GM18868 (cell line): Measurements from ENCODE around the gene ARG1.
"Not testable (repeated sequence)": the region's sequence is repeated elsewhere in the genome, so short reads cannot be mapped to it uniquely, and the experiment has no call there.

ENCODE experiments used
- ATAC-seq: cut with Tn5 transposase; IDR thresholded peaks from one replicate; pipeline ENCODE4 v1.9.1; 2021; ENCODE audit warnings: mild to moderate bottlenecking, moderate library complexity; ENCODE audit not compliant: unreplicated experiment

Gene ARG1

GRCh38 chr6:131572686-131573415 is at the start of gene ARG1:
ARG1 (plus strand) TSS chr6:131573226; CDS start chr6:131573283, 57 bp downstream.
- no peak for ATAC-seq

GRCh38 chr6:131523988-131524673 is 48.9 kb upstream of the ARG1 start:
- ATAC-seq: no peak

DNA sequence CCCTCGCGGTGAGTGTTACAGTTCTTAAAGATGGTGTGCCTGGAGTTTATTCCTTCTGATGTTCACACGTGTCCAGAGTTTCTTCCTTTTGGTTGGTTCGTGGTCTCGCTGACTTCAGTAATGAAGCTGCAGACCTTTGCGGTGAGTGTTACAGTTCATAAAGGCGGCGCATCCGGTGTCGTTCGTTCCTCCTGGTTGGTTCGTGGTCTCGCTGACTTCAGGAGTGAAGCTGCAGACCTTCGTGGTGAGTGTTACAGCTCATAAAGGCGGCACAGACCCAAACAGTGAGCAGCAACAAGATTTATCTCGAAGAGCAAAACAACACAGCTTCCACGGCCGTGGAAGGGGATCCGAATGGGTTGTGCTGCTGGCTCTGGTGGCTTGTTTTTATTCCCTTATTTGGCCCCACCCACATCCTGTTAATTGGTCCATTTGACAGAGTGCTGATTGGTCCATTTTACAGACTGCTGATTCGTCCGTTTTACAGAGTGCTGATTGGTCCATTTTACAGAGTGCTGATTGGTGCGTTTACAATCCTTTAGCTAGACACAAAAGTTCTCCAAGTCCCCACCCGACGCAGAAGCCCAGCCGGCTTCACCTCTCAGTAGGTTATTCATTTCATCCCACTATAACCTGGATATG is 48.2 kb upstream of the ARG1 start:
- ATAC-seq: no peak

DNA sequence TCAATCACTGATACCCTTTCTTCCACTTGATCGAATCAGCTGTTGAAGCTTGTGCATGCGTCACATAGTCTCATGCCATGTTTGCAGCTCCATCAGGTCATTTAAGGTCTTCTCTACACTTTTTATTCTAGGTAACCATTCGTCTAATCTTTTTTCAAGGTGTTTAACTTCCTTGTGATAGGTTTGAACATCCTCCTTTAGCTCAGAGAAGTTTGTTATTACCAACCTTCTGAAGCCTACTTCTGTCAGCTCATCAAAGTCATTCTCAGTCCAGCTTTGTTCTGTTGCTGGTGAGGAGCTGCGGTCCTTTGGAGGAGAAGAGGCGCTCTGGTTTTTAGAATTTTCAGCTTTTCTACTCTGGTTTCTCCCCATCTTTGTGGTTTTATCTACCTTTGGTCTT is 42.1 kb upstream of the ARG1 start:
- not testable (repeated sequence) for ATAC-seq

DNA sequence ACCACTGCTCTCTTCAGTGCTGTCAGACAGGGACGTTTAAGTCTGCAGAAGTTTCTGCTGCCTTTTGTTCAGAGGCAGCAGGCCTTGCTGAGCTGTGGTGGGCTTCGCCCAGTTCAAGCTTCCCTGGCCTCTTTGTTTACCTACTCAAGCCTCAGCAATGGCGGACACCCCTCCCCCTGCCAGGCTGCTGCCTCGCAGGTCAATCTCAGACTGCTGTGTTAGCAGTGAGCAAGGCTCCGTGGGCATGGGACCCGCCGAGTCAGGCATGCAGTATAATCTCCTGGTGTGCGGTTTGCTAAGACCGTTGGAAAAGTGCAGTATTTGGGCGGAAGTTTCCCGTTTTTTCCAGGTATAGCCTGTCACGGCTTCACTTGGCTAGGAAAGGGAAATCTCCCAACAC is 41.3 kb upstream of the ARG1 start:
- not testable (repeated sequence) for ATAC-seq

DNA sequence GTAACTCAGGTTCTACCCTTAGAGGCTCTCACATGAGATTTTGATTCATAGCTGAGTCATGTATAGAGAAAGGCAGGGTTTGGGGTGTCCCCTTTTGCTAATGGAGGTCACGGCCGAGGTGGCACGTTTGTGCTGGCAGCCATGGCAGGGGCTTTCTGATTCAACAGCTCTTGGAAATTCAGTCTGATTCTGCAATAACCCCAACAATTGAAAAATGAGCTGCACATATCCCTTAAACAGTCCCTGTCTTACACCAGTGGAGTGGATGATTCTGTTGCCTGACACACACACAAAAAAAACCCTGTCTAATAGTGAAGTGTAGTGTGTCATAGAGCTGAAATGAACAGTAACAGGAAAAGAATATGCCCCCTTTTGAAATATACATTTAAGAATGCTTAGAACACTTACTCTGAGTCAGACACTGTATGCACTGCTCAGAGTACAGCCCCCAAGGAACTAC is 40.4 kb upstream of the ARG1 start:
- ATAC-seq: peak; percentile 98

DNA sequence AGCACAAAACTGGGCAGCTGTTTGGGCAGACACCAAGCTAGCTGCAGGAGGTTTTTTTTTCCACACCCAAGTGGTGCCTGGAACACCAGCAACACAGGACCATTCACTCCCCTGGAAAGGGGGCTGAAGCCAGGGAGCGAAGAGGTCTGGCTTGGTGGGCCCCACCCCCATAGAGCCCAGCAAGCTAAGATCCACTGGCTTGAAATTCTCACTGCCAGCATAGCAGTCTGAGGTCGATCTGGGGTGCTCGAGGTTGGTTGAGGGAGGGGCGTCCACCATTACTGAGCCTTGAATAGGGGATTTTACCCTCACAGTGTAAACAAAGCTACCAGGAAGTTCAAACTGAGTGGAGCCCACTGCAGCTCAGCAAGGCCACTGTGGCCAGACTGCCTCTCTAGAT is 34.4 kb upstream of the ARG1 start:
- ATAC-seq: not testable (repeated sequence)

DNA sequence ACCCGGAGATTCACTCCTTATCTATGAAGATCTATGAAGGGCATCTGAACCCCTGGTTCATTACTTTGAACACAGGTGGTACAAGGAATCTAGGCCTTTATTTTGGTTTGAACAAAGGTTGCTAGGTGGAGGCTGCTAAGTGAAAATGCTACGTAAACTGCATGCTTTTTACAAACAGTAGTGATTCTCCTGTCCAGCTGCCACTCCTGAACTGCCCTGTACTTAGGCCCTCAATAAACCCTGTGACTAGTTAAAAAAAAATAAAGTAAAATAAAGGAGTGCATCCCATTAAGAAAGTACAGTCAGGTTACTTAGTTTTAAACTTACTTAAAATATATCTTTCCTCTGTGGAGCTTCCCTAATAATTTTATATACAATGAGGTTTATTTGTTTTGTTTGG is 27.7 kb upstream of the ARG1 start:
- ATAC-seq: no peak

- no peak for ATAC-seq
These were observed 25.5 kb upstream of the ARG1 start for GRCh38 chr6:131547488-131547887.

- ATAC-seq: no peak
These were observed 24.6 kb upstream of the ARG1 start for GRCh38 chr6:131548441-131548840.

DNA sequence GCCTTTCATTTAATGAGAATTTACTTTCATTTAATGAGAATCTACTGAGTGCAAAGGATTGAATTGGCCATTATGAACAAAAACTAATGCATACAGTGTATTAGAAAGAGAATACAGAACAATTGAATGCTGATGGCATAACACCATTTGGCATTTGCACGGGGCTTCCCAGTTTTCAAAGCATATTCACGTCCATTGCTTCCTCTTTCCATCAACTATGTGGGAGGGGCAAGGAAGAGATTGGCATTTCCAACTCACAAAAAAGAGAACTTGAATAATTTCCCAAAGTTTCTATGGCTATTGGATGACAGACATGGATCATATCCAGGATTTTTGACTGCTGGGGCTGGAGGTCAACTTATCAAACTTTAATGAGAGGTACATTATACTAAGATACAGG is 23.2 kb upstream of the ARG1 start:
- no peak for ATAC-seq

DNA sequence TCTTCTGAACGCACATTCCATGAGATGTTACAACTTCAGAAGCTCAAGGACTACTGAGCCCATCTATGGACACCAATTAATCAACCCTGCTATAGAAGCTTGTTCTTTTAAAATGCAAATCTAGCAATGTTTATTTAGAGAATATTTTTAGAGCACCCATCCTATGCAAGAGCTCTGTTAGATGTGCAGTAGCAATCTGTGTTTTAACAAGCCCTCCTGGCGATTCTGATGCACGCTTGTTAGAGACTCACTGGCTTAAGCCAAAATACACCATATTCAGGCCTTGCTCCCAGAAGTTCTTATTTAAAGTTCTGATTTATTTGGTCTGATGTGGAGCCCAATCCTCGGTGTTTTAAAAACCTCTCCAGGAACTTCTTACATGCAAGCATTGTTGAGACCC is 21.1 kb upstream of the ARG1 start:
- ATAC-seq: no peak

- ATAC-seq: no peak
These were observed 20.5 kb upstream of the ARG1 start for GRCh38 chr6:131552572-131552971.

GRCh38 chr6:131555992-131556391 is 17.0 kb upstream of the ARG1 start:
- no peak for ATAC-seq

DNA sequence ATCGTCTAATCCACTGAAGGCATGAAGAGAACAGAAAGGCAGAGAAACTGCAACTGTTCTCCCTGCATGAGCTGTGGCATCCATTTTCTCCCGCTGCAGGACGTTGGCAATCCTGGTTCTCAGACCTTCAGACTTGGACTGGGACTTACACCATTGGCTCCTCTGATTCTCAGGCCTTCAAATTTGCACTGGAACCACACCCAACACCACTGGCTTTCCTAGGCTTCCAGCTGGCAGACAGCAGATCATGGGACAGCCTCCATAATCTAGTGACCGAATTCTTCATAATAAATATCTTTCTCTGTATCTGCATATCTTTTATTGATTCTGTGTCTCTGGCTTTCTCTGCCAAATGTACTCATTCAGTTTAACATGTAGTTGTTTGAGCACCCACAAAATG is 14.1 kb upstream of the ARG1 start:
- no peak for ATAC-seq

GRCh38 chr6:131561925-131562707 is 10.9 kb upstream of the ARG1 start:
- ATAC-seq: no peak

DNA sequence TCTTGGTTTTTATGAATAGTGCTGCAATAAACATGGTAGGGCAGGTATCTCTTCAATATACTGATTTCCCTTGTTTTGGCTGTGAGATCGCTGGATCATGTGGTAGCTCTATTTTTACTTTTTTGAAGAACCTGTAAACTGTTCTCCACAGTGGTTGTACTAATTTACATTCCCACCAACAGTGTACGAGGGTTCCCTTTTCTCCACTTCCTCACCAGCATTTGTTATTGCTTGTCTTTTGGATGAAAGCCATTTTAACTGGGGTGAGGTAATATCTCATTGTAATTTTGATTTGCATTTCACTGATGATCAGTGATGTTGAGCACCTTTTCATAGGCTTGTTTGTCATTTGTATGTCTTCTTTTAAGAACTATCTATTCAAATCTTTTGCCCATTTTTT is 8.0 kb upstream of the ARG1 start:
- no peak for ATAC-seq

- ATAC-seq: no peak
These were observed 4.3 kb upstream of the ARG1 start for GRCh38 chr6:131568726-131569125.

DNA sequence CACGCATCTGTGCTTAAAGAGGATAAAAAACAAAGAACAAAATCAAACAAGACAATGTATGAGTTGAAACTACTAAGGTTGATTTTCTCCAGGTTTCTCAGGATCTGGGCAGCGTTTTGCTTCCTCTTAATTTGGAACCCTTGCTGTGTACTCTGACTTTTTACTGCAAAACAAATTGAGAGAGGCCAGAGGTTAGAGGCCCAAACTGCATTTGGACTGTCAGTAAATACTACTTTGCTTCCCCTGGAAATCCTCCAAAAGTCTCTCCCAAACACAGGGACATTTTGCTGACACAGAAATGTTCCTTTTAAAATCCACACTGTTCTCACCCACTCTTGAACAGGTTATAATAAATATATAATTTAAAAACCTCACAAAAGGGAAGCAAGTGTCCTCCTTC is 1.1 kb downstream of the ARG1 start:
- no peak for ATAC-seq

GRCh38 chr6:131574686-131575085 is 1.7 kb downstream of the ARG1 start:
- ATAC-seq: no peak

DNA sequence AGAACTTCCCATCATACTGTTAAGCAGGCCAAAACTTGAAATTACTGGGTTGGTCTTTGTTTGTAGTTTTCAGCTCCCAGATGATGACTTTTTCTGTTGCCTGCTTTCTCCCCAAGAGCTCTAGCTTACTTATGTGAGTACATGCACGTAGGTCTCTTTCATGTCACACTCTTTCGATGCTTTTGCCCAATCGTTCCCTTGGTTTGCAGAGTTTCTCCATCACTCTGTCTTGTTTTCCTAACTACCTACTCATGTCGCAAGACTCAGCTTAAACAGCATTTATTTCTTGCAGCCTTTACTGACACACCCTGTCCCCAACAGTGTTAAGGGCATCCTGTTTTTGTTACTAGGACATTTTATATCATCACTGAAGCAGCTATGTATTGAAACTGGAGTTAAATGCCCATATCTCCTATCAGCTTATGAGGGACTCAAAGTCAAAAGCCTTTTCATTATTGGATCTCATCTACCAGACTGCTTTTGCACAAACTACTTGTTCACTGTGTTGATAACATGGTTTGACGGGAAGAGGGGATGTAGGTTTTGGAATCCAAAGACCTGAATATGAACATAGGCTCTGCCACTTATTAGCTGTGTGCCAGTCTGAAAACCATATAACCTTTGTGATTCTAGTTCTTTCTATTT is 2.9 kb downstream of the ARG1 start:
- ATAC-seq: no peak
